Endothelial cell of umbilical vein (primary cell): ENCODE measurements around the gene JADE3. TPM values are rescaled to one million over a fixed set of nuclear protein-coding genes. Genes with fewer than 3 reads are reported as not detected.

Experiments
- BruUV-seq: library from RNA; stranded (reverse); fragments of 400-500 nt; replicated peaks from 2 replicates; lab custom pipeline; 2021; lab: Mats Ljungman, UMichigan
- CTCF ChIA-PET: fragments of 300-600, 350-600 bp; sonication (Branson Sonifier 250); formaldehyde crosslinking; loops from one replicate; lab custom pipeline; 2021; ENCODE audit warnings: antibody characterized with exemption, inconsistent platforms; lab: Charles Lee
- POLR2A ChIA-PET: fragments of 300-600, 350-600 bp; sonication (Branson Sonifier 250); formaldehyde crosslinking; loops from one replicate; lab custom pipeline; 2021; ENCODE audit warnings: antibody characterized with exemption, inconsistent platforms; lab: Charles Lee
- DNase-seq: peaks from one replicate; pipeline ENCODE4 v3.0.0-alpha.2; 2011; ENCODE audit warnings: low read depth, low spot score
- FAIRE-seq: peaks from 2 replicates; lab custom pipeline; 2011; peaks lifted over from hg19 to GRCh38; lab: Jason Lieb, UNC
- H2AFZ ChIP-seq: 2 replicates; pipeline ENCODE4 v1.6.0; 2012; ENCODE audit warnings: low read depth, low read length, control low read depth, inconsistent platforms
- H3K27ac ChIP-seq: 2 replicates; pipeline ENCODE4 v1.5.1; 2011; ENCODE audit warnings: low read depth, mild to moderate bottlenecking, control low read depth, low read length, moderate library complexity; ENCODE audit not compliant: insufficient read depth
- H3K27me3 ChIP-seq, 2 experiments: 2 replicates each; pipeline versions ENCODE4 v1.6.0 to v1.6.1; 2011; ENCODE audit warnings: low read length in 2 of 2, mixed read lengths in 1 of 2; ENCODE audit not compliant: control insufficient read depth in 2 of 2, insufficient read depth in 2 of 2
- H3K36me3 ChIP-seq, 2 experiments: 2 replicates in 1 of 2; 3 replicates in 1 of 2; pipeline ENCODE4 v1.5.1; 2011; ENCODE audit warnings: low read length in 2 of 2, mild to moderate bottlenecking in 1 of 2, moderate library complexity in 1 of 2; ENCODE audit not compliant: control insufficient read depth in 2 of 2, insufficient read depth in 2 of 2; ENCODE audit errors: extremely low read depth in 1 of 2
- H3K4me1 ChIP-seq: 3 replicates; pipeline ENCODE4 v1.5.1; 2011; ENCODE audit warnings: mild to moderate bottlenecking, low read length; ENCODE audit not compliant: control insufficient read depth, insufficient read depth; ENCODE audit errors: extremely low read depth
- H3K4me2 ChIP-seq: 2 replicates; pipeline ENCODE4 v1.6.1; 2011; ENCODE audit warnings: low read length, control low read depth, mixed read lengths; ENCODE audit not compliant: insufficient read depth
- H3K4me3 ChIP-seq, 3 experiments: fragments of 200-600 bp in 1 of 3; sonication (generic), shearing (Covaris generic) in 1 of 3; replicated peaks in 1 of 3; 2 replicates each; pipeline ENCODE4 v1.5.1; 2011 to 2016; ENCODE audit warnings: control low read depth in 3 of 3, low read length in 3 of 3, mild to moderate bottlenecking in 2 of 3, inconsistent platforms in 1 of 3, low read depth in 1 of 3, moderate library complexity in 1 of 3; ENCODE audit not compliant: insufficient read depth in 1 of 3
- H3K79me2 ChIP-seq: 2 replicates; pipeline ENCODE4 v1.6.0; 2012; ENCODE audit warnings: low read length, inconsistent platforms; ENCODE audit not compliant: control insufficient read depth, insufficient read depth
- H3K9ac ChIP-seq: replicated peaks from 2 replicates; pipeline ENCODE3; 2011; ENCODE audit warnings: low read length, control low read depth; ENCODE audit not compliant: insufficient read depth; ENCODE audit errors: extremely low read depth
- H3K9me1 ChIP-seq: replicated peaks from 3 replicates; pipeline ENCODE4 v1.6.0; 2011; ENCODE audit warnings: mild to moderate bottlenecking, low read length; ENCODE audit not compliant: control insufficient read depth, insufficient read depth; ENCODE audit errors: extremely low read depth
- H3K9me3 ChIP-seq: replicated peaks from 2 replicates; pipeline ENCODE4 v1.5.1; 2012; ENCODE audit warnings: low read length, inconsistent platforms; ENCODE audit not compliant: control insufficient read depth, insufficient read depth
- H4K20me1 ChIP-seq: replicated peaks from 2 replicates; pipeline ENCODE3; 2011; ENCODE audit warnings: mild to moderate bottlenecking, low read length; ENCODE audit not compliant: control insufficient read depth, insufficient read depth; ENCODE audit errors: extremely low read depth
- CTCF ChIP-seq, 2 donors: IDR thresholded peaks; 1 replicate in 1 of 2; 2 replicates in 1 of 2; pipeline ENCODE4 v1.5.1; 2011; ENCODE audit warnings: low read length in 2 of 2, mild to moderate bottlenecking in 2 of 2, moderate library complexity in 2 of 2, control low read depth in 1 of 2, inconsistent platforms in 1 of 2, low read depth in 1 of 2; ENCODE audit not compliant: insufficient read depth in 1 of 2; ENCODE audit errors: extremely low read depth in 1 of 2
- EZH2 ChIP-seq: IDR thresholded peaks from 2 replicates; pipeline ENCODE4 v1.6.1; 2012; ENCODE audit warnings: borderline replicate concordance, low read depth, mild to moderate bottlenecking, moderate library complexity, low read length, inconsistent platforms; ENCODE audit not compliant: severe bottlenecking
- FOS ChIP-seq: IDR thresholded peaks from 2 replicates; pipeline ENCODE4 v1.6.1; 2011; ENCODE audit warnings: mild to moderate bottlenecking, low read length, moderate library complexity, borderline replicate concordance; ENCODE audit not compliant: insufficient read depth
- GATA2 ChIP-seq: IDR thresholded peaks from 2 replicates; pipeline ENCODE4 v1.7.0; 2011; ENCODE audit warnings: low read depth, mild to moderate bottlenecking, moderate library complexity, mixed read lengths, low read length; ENCODE audit not compliant: insufficient read length, insufficient read depth
- JUN ChIP-seq: IDR thresholded peaks from 2 replicates; pipeline ENCODE4 v1.6.1; 2011; ENCODE audit warnings: borderline replicate concordance, low read depth; ENCODE audit not compliant: insufficient read length, insufficient read depth
- MAX ChIP-seq: IDR thresholded peaks from 2 replicates; pipeline ENCODE4 v1.6.1; 2011; ENCODE audit not compliant: insufficient read depth, insufficient read length
- MYC ChIP-seq: IDR thresholded peaks from one replicate; pipeline ENCODE4 v1.6.1; 2011; ENCODE audit warnings: mild to moderate bottlenecking, low read depth, low read length
- POLR2A ChIP-seq: IDR thresholded peaks from 2 replicates; pipeline ENCODE4 v1.6.1; 2012; ENCODE audit warnings: low read depth, mild to moderate bottlenecking, control low read depth, low read length
- POLR2AphosphoS5 ChIP-seq: IDR thresholded peaks from 2 replicates; pipeline ENCODE4 v1.6.1; 2012; ENCODE audit warnings: low read depth, mild to moderate bottlenecking, control low read depth, low read length, moderate library complexity; ENCODE audit not compliant: insufficient read depth
- dilution Hi-C: fragments of 300-500 bp; cut with MboI; formaldehyde crosslinking; loops from one replicate; pipeline ENCODE4 v1.15.0; 2019; ENCODE audit warnings: low sequenced_read_pairs; ENCODE audit not compliant: extremely low pct_ligation_motif_present
- intact Hi-C: fragments of 100-400 bp; cut with micrococcal nuclease; formaldehyde crosslinking; loops from one replicate; pipeline ENCODE4 v1.10.0; 2022
- polyA plus RNA-seq, 4 experiments: library from polyadenylated mRNA; depleted of rRNA in 3 of 4; stranded (reverse) in 3 of 4; unstranded in 1 of 4; fragments of >200 nt; gene quantifications; 2 replicates each; pipeline versions ENCODE4 v1.2.1 to v1.2.3, GENCODE V29; 2011 to 2012; ENCODE audit warnings: missing spikeins in 1 of 4
- total RNA-seq: library from RNA; stranded (reverse); gene quantifications from 2 replicates; pipeline ENCODE4 v1.2.3, GENCODE V29; 2021

JADE3 gene
- total and polyA plus RNA-seq, 2 donors (not counting 3 experiments of a cell fraction or from before 2014, with no cell fraction given) = 4.9 to 18.4 TPM

GRCh38 chrX:46961574-46962283 lies 49.5 kb downstream of the JADE3 start:
- ChIA-PET CTCF (interaction anchor here (1.0 kb wide), 1 partner anchor 58 kb away, joined by 3 read pairs; no protein-coding TSS in a partner anchor), POLR2A (no interaction called here)
- dilution Hi-C loops (no loop called here), intact Hi-C loops (no loop called here)
- no peak overlapping the region for H3K4me3 ChIP-seq
- no TSS peak for BruUV-seq
- DNase-seq (no peak), FAIRE-seq (no peak)
- peaks cover 2% of the 10 kb centered on the region for H3K79me2 ChIP-seq
- peaks cover 2% of the 10 kb centered on the region for H3K4me1 ChIP-seq
- H4K20me1 ChIP-seq = no peaks in the 10 kb centered on the region
- no peak overlapping the region for H3K9ac ChIP-seq
- no peaks in the 10 kb centered on the region for H3K9me3 ChIP-seq
- H3K36me3 ChIP-seq = no peaks in the 10 kb centered on the region
- H3K9me1 ChIP-seq = no peaks in the 10 kb centered on the region
- no peak overlapping the region for H3K27ac ChIP-seq
- no peak overlapping the region for H3K4me2 ChIP-seq
- H3K27me3 ChIP-seq = no peaks in the 10 kb centered on the region
- TF ChIP-seq MYC = no peak
- TF ChIP-seq FOS = no peak
- TF ChIP-seq JUN = no peak
- no peak for TF ChIP-seq POLR2A
- TF ChIP-seq EZH2 = no peak
- no peak for TF ChIP-seq MAX
- TF ChIP-seq POLR2AphosphoS5 = no peak
- no peak for TF ChIP-seq CTCF (IDR thresholded peaks at IDR 0.05; ENCODE audit: extremely low read depth in 1 of 2, insufficient read depth in 1 of 2, low read depth in 1 of 2, low read length in 2 of 2)
- TF ChIP-seq GATA2 = no peak
- no peak overlapping the region for H2AFZ ChIP-seq
